ENCODE results near the gene PIM3.

The PIM3 gene

DNA sequence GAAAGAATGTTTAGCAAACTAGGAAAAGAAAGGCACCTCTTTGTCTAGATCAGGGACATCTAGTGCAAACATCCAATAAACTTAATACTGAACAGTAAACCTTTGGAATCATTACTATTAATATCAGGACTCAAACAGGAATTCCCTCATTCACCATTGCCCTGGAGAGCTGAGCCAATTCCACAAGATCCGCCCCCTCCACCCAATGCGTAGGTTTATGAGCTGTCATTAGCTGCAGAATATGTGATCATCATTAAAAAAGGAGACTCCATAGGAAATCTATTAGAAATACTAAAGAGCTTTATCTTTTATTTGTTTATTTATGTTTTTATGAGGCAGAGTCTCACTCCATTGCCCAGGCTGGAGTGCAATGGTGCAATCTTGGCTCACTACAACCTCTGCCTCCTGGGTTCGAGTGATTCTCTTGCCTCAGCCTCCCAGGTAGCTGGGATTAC, 46.5 kb downstream of the PIM3 start:
- Histone ChIP-seq H2AFZ (ENCODE audit: low read depth) (no peak overlapping the region), H3K4me3 (IDR thresholded peaks at IDR 0.05; ENCODE audit: insufficient read depth, low read depth, low read length) (no peak overlapping the region), H3K4me2 (no peak overlapping the region), H4K20me1 (ENCODE audit: insufficient read depth) (no peaks in the 10 kb centered on the region), H3K4me1 (ENCODE audit: low read depth, poor library complexity, severe bottlenecking) (no peaks in the 10 kb centered on the region), H3K79me2 (ENCODE audit: insufficient read depth, low read depth) (no peaks in the 10 kb centered on the region), H3K36me3 (ENCODE audit: insufficient read depth) (no peaks in the 10 kb centered on the region), H3K9ac (no peak overlapping the region), H3K27ac (no peak overlapping the region), H3K27me3 (ENCODE audit: insufficient read depth, low read depth) (no peaks in the 10 kb centered on the region)
- TF ChIP-seq, protein P1, sequence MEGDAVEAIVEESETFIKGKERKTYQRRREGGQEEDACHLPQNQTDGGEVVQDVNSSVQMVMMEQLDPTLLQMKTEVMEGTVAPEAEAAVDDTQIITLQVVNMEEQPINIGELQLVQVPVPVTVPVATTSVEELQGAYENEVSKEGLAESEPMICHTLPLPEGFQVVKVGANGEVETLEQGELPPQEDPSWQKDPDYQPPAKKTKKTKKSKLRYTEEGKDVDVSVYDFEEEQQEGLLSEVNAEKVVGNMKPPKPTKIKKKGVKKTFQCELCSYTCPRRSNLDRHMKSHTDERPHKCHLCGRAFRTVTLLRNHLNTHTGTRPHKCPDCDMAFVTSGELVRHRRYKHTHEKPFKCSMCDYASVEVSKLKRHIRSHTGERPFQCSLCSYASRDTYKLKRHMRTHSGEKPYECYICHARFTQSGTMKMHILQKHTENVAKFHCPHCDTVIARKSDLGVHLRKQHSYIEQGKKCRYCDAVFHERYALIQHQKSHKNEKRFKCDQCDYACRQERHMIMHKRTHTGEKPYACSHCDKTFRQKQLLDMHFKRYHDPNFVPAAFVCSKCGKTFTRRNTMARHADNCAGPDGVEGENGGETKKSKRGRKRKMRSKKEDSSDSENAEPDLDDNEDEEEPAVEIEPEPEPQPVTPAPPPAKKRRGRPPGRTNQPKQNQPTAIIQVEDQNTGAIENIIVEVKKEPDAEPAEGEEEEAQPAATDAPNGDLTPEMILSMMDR (conservative IDR thresholded peaks at IDR 0.05; ENCODE audit: low read depth, low read length): no peak

DNA sequence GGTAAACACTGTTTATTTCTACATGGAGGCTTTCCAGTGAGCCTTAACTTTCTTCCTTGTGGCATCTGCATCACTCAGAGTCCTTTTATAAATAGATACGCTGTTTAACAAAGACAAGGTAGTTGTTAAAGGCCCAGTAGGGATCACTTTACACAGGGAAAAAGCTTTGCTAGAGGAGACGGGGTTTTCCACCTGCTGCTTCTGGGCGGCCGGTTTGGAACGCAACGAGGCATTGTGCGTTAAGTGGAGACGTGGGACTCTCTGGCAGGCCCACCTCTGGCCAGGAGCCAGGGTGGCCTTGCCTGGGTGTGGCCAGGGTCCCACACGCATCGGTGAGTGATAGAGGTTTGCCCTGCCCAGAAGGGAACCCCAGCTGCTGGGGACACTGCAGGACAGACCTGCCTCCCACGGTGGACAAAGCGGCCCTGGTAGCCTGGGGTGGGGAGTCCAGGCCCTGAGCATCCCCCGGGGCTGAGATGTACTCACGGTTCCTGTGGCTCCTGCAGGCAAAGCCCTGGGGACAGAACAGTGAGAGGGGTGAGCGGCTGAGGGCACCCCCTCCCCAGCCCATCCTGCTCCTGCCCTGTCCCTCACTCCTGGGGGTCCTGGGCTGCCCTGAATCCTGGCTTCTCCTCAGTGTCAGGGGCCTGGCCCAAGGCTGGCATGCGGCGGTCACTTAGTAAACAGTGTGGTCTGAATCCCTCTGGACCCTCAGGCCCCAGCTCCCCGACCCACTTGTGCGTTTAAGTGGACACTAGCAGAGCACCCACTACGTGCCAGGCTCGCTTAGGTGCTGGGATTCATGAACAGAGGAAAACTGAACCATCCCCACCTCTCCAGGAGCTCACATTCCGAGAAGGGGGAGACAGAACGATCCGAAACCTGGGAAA, 47.8 kb downstream of the PIM3 start:
- Histone ChIP-seq H4K20me1 (ENCODE audit: insufficient read depth) (no peaks in the 10 kb centered on the region), H3K36me3 (ENCODE audit: insufficient read depth) (no peaks in the 10 kb centered on the region), H2AFZ (ENCODE audit: low read depth) (no peak overlapping the region), H3K4me1 (ENCODE audit: low read depth, poor library complexity, severe bottlenecking) (no peaks in the 10 kb centered on the region), H3K27me3 (ENCODE audit: insufficient read depth, low read depth) (no peaks in the 10 kb centered on the region), H3K9ac (no peak overlapping the region), H3K4me2 (no peak overlapping the region), H3K79me2 (ENCODE audit: insufficient read depth, low read depth) (no peaks in the 10 kb centered on the region), H3K4me3 (IDR thresholded peaks at IDR 0.05; ENCODE audit: insufficient read depth, low read depth, low read length) (no peak overlapping the region), H3K27ac (no peak overlapping the region)
- TF ChIP-seq, protein P1 (conservative IDR thresholded peaks at IDR 0.05; ENCODE audit: low read depth, low read length): no peak

DNA sequence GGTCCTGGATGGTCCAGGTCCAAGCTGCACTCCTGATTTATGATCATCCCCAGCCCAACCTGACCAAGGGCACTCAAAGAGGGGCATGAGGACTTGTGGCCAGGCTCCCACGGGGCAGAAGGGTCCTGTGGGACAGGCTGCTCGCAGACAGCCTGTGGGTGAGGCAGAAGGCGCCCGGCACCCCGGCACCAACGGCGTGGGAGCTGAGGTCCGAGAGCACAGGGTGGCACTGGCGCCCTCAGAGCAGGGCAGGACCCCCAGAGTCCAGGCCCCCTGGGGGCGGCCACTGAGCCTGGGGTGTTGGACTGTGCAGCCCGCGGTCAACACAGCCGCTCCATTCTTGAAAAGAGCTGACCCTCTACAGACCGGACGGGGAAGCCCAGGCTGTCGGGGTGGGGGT, 48.7 kb downstream of the PIM3 start:
- no peaks in the 10 kb centered on the region for H3K36me3 ChIP-seq (ENCODE audit: insufficient read depth)
- H3K9ac ChIP-seq: no peak overlapping the region
- H3K4me1 ChIP-seq (ENCODE audit: low read depth, poor library complexity, severe bottlenecking): no peaks in the 10 kb centered on the region
- no peak overlapping the region for H3K27ac ChIP-seq
- no peaks in the 10 kb centered on the region for H3K79me2 ChIP-seq (ENCODE audit: insufficient read depth, low read depth)
- H3K4me2 ChIP-seq: no peak overlapping the region
- TF ChIP-seq, protein P1 (conservative IDR thresholded peaks at IDR 0.05; ENCODE audit: low read depth, low read length): no peak
- no peak overlapping the region for H2AFZ ChIP-seq (ENCODE audit: low read depth)
- H4K20me1 ChIP-seq (ENCODE audit: insufficient read depth): no peaks in the 10 kb centered on the region
- no peak overlapping the region for H3K4me3 ChIP-seq (IDR thresholded peaks at IDR 0.05; ENCODE audit: insufficient read depth, low read depth, low read length)
- H3K27me3 ChIP-seq (ENCODE audit: insufficient read depth, low read depth): no peaks in the 10 kb centered on the region

DNA sequence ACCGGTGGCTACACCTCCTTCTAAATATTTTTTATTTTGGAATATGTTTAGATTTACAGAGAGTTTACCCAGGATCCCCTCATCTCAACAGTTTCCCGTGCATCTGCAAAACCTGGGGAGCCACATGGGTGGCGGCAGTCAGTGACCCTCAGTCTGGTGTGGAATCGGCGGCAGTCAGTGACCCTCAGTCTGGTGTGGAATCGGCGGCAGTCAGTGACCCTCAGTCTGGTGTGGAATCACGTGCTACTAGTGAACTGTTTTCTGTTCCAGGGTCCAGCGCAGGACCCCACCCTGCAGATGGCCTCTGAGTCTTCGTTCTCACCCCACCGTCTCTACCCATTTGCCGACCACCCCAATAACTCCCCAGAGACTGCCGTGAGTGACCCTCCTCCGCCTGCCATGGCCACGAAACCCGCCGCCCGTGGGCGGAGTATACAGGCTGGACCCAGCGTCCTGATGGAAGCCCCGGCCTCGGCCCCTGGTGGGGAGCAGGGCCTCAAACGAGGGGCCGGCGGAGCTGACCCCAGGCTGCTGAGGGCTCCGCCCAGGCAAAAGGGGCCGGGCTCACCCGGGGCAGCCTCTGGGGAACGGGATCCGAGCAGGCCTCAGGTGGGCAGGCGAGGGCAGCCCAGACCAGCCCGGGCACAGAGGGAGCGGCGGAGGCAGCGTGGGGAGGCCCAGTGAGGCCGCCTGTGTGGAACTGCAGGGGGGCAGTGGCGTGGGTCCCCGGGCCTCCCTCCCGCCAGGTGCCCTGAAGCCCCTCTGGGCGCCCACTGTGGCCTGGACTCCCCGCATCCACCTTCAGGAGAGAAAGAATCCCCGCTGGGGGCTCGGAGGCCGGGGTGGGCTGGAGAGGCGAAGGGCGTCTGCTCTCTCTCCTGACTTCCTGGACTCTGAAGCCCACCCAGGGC, 49.4 kb downstream of the PIM3 start:
- no peak overlapping the region for H3K4me3 ChIP-seq (IDR thresholded peaks at IDR 0.05; ENCODE audit: insufficient read depth, low read depth, low read length)
- no peak overlapping the region for H3K9ac ChIP-seq
- no peaks in the 10 kb centered on the region for H3K27me3 ChIP-seq (ENCODE audit: insufficient read depth, low read depth)
- no peaks in the 10 kb centered on the region for H4K20me1 ChIP-seq (ENCODE audit: insufficient read depth)
- H3K27ac ChIP-seq: no peak overlapping the region
- TF ChIP-seq, protein P1 (conservative IDR thresholded peaks at IDR 0.05; ENCODE audit: low read depth, low read length): no peak
- H2AFZ ChIP-seq (ENCODE audit: low read depth): no peak overlapping the region
- H3K36me3 ChIP-seq (ENCODE audit: insufficient read depth): no peaks in the 10 kb centered on the region
- no peaks in the 10 kb centered on the region for H3K4me1 ChIP-seq (ENCODE audit: low read depth, poor library complexity, severe bottlenecking)
- no peak overlapping the region for H3K4me2 ChIP-seq
- H3K79me2 ChIP-seq (ENCODE audit: insufficient read depth, low read depth): no peaks in the 10 kb centered on the region
